ENCODE measurements around the gene CBR4.

- TF ChIP-seq CTCF (IDR thresholded peaks at IDR 0.05): no peak
- no peak for TF ChIP-seq POLR2AphosphoS5 (IDR thresholded peaks at IDR 0.05)
- TF ChIP-seq POLR2A (IDR thresholded peaks at IDR 0.05): no peak
These were observed 41.9 kb upstream of the CBR4 start for GRCh38 chr4:169051761-169052593.

Data from sigmoid colon (tissue), 4 donors.